GM23338 (cell line): Measurements from ENCODE around the gene P4HA1. TPM values are rescaled to one million over a fixed set of nuclear protein-coding genes. Genes with fewer than 3 reads are reported as not detected.
"Not testable (repeated sequence)": the region's sequence is repeated elsewhere in the genome, so short reads cannot be mapped to it uniquely, and the experiment has no call there.

ENCODE experiments used
- ATAC-seq: fragments of 200-7000 bp; cut with Tn5 transposase; 3 replicates; pipeline ENCODE4 v1.9.1; 2020
- DNase-seq: peaks from one replicate; pipeline ENCODE4 v3.0.0-alpha.2; 2015; ENCODE audit warnings: low spot score
- H2AFZ ChIP-seq: fragments of 200-600 bp; sonication (generic); 2 replicates; pipeline ENCODE4 v1.8.0; 2016; ENCODE audit warnings: antibody characterized with exemption, mild to moderate bottlenecking, moderate library complexity
- H3F3A ChIP-seq: fragments of 200-600 bp; sonication (generic); replicated peaks from 2 replicates; pipeline ENCODE4 v1.8.0; 2017; ENCODE audit warnings: antibody characterized with exemption, mixed run types, low read depth
- H3K27ac ChIP-seq: fragments of 200-600 bp; sonication (generic); 2 replicates; pipeline ENCODE4 v1.6.1; 2016; ENCODE audit warnings: low read depth
- H3K27me3 ChIP-seq: fragments of 200-600 bp; sonication (generic); 2 replicates; pipeline ENCODE4 v1.8.0; 2016; ENCODE audit warnings: mild to moderate bottlenecking, mixed run types, moderate library complexity; ENCODE audit not compliant: insufficient read depth
- H3K36me3 ChIP-seq: fragments of 200-600 bp; sonication (generic); 2 replicates; pipeline ENCODE4 v1.8.0; 2016; ENCODE audit warnings: mild to moderate bottlenecking; ENCODE audit not compliant: insufficient read depth
- H3K4me1 ChIP-seq: fragments of 200-600 bp; sonication (generic); 2 replicates; pipeline ENCODE4 v1.8.0; 2016; ENCODE audit warnings: mild to moderate bottlenecking, moderate library complexity; ENCODE audit not compliant: insufficient read depth
- H3K4me2 ChIP-seq: fragments of 200-600 bp; sonication (generic); 2 replicates; pipeline ENCODE4 v1.7.1; 2017; ENCODE audit warnings: mixed run types
- H3K4me3 ChIP-seq: fragments of 200-600 bp; sonication (generic); 2 replicates; pipeline ENCODE4 v1.6.1; 2016; ENCODE audit warnings: mixed run types
- H3K79me2 ChIP-seq: fragments of 200-600 bp; sonication (generic); replicated peaks from 2 replicates; pipeline ENCODE4 v1.8.0; 2017; ENCODE audit warnings: mild to moderate bottlenecking; ENCODE audit not compliant: insufficient read depth
- H3K9me2 ChIP-seq: fragments of 200-600 bp; sonication (generic); 2 replicates; pipeline ENCODE4 v1.8.0; 2017; ENCODE audit not compliant: insufficient read depth
- H4K20me1 ChIP-seq: fragments of 200-600 bp; sonication (generic); replicated peaks from 2 replicates; pipeline ENCODE4 v1.8.0; 2017; ENCODE audit warnings: mild to moderate bottlenecking; ENCODE audit not compliant: insufficient read depth
- H3K27ac Mint-ChIP-seq: 2 replicates; pipeline ENCODE4 v1.8.0; 2020; ENCODE audit warnings: inconsistent platforms, mild to moderate bottlenecking, moderate library complexity, mixed read lengths
- H3K27me3 Mint-ChIP-seq: 3 replicates; pipeline ENCODE4 v1.8.0; 2022; ENCODE audit warnings: low read depth, mild to moderate bottlenecking, moderate library complexity, mixed read lengths, inconsistent platforms; ENCODE audit not compliant: insufficient read depth, poor library complexity
- H3K36me3 Mint-ChIP-seq: 3 replicates; pipeline ENCODE4 v1.8.0; 2021; ENCODE audit warnings: low read depth, mild to moderate bottlenecking, inconsistent platforms, moderate library complexity, mixed read lengths
- H3K4me1 Mint-ChIP-seq: 3 replicates; pipeline ENCODE4 v1.8.0; 2020; ENCODE audit warnings: mild to moderate bottlenecking, inconsistent platforms, mixed read lengths
- H3K4me3 Mint-ChIP-seq: 3 replicates; pipeline ENCODE4 v1.8.0; 2021; ENCODE audit warnings: moderate library complexity, mild to moderate bottlenecking, inconsistent platforms, mixed read lengths
- H3K9me3 Mint-ChIP-seq: 3 replicates; pipeline ENCODE4 v1.8.0; 2020; ENCODE audit warnings: moderate library complexity, mild to moderate bottlenecking, inconsistent platforms, mixed read lengths
- CREB1 ChIP-seq: fragments of 250-450 bp; sonication (Bioruptor Pico); IDR thresholded peaks from 2 replicates; pipeline ENCODE4 v1.5.0; 2020; ENCODE audit warnings: low read depth, mild to moderate bottlenecking, moderate library complexity
- ETS1 ChIP-seq: IDR thresholded peaks from 2 replicates; pipeline ENCODE4 v1.6.1; 2016; ENCODE audit warnings: antibody characterized with exemption
- EZH2phosphoT487 ChIP-seq: fragments of 200-600 bp; sonication (generic); IDR thresholded peaks from one replicate; pipeline ENCODE4 v1.8.1; 2018; ENCODE audit warnings: antibody characterized with exemption; ENCODE audit not compliant: unreplicated experiment
- JUNB ChIP-seq: IDR thresholded peaks from one replicate; pipeline ENCODE4 v1.6.1; 2016; ENCODE audit warnings: antibody characterized with exemption; ENCODE audit not compliant: unreplicated experiment
- NANOG ChIP-seq: IDR thresholded peaks from 2 replicates; pipeline ENCODE4 v1.6.1; 2016; ENCODE audit warnings: antibody characterized with exemption, borderline replicate concordance
- POLR2AphosphoS5 ChIP-seq: IDR thresholded peaks from 2 replicates; pipeline ENCODE4 v1.6.1; 2016; ENCODE audit warnings: antibody characterized with exemption, low read depth
- REST ChIP-seq: IDR thresholded peaks from one replicate; pipeline ENCODE4 v1.6.1; 2018; ENCODE audit warnings: antibody characterized with exemption; ENCODE audit not compliant: unreplicated experiment
- STAT1 ChIP-seq: IDR thresholded peaks from one replicate; pipeline ENCODE4 v1.6.1; 2016; ENCODE audit warnings: antibody characterized with exemption; ENCODE audit not compliant: unreplicated experiment
- ZNF114 ChIP-seq: fragments of 250-450 bp; sonication (Bioruptor Pico); IDR thresholded peaks from 2 replicates; pipeline ENCODE4 v1.5.0; 2020; ENCODE audit warnings: mild to moderate bottlenecking, moderate library complexity
- ZNF331 ChIP-seq: fragments of 250-450 bp; sonication (Bioruptor Pico); IDR thresholded peaks from 2 replicates; pipeline ENCODE4 v1.5.0; 2020; ENCODE audit warnings: low read depth, mild to moderate bottlenecking, moderate library complexity
- ZNF462 ChIP-seq: fragments of 250-450 bp; sonication (Bioruptor Pico); IDR thresholded peaks from 2 replicates; pipeline ENCODE4 v1.5.0; 2020; ENCODE audit warnings: mild to moderate bottlenecking, moderate library complexity
- polyA plus RNA-seq: library from polyadenylated mRNA; unstranded; fragments of >200 nt; fragmentation: Nextera tagmentation; extraction: Ambion mirVana; gene quantifications from 2 replicates; pipeline ENCODE4 v1.2.1, GENCODE V29; 2016
- total RNA-seq: library from RNA; depleted of rRNA; stranded (reverse); fragments of >200 nt; shearing (Covaris generic); gene quantifications from 2 replicates; pipeline ENCODE4 v1.2.3, GENCODE V29; 2014

P4HA1 gene
- total and polyA plus RNA-seq, 2 experiments from 2014 or later: 26.4 to 27.1 TPM

DNA sequence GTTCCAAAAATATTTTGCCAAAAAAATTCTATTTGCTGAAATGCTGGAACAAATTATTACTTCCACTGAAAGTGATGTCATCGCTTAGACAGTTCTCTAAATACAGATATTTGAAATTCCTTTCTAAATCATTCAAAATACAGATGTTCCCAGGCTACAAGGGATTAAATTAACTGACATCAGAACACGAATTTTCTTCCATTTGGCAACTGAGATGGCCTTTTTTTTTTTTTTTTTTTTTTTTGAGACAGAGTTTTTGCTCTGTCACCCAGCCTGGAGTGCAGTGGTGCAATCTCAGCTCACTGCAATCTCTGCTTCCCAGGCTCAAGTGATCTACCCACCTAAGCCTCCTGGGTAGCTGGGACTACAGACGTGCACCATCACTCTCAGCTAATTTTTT lies 57.0 kb downstream of the P4HA1 start (continued):
- TF ChIP-seq ZNF462 (CRISPR knock-in tag): no peak

DNA sequence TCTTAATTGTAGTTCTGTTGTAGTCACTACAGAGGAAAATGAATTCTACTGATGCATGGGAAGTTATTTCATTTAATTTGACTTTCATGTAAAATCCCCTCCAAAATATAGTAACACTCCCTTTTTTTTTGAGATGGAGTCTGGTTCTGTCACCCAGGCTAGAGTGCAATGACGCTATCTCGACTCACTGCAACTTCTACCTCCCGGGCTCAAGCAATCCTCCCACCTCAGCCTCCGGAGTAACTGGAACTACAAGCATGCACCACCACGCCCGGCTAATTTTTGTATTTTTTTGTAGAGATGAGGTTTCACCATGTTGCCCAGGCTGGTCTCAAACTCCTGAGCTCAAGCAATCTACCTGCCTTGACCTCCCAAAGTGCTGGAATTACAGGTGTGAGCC lies 60.4 kb downstream of the P4HA1 start:
- H2AFZ ChIP-seq, H3K27ac Mint-ChIP-seq, H4K20me1 ChIP-seq, H3K9me2 ChIP-seq, H3K79me2 ChIP-seq, H3K4me2 ChIP-seq, H3K27ac ChIP-seq, H3K4me1 ChIP-seq, H3F3A ChIP-seq, H3K36me3 ChIP-seq, H3K4me3 ChIP-seq, H3K27me3 ChIP-seq, H3K4me3 Mint-ChIP-seq, H3K4me1 Mint-ChIP-seq, H3K9me3 Mint-ChIP-seq, ATAC-seq, DNase-seq, H3K36me3 Mint-ChIP-seq, H3K27me3 Mint-ChIP-seq: not testable (repeated sequence)

GRCh38 chr10:73032536-73032935 lies 64.1 kb downstream of the P4HA1 start:
- no peaks in the 10 kb centered on the region for H3K27me3 Mint-ChIP-seq
- no peaks in the 10 kb centered on the region for H3K9me3 Mint-ChIP-seq
- Histone ChIP-seq H3K4me1 (no peaks in the 10 kb centered on the region), H3K79me2 (no peaks in the 10 kb centered on the region), H2AFZ (no peak overlapping the region), H3K36me3 (no peaks in the 10 kb centered on the region), H3K4me3 (no peak overlapping the region), H4K20me1 (no peaks in the 10 kb centered on the region), H3F3A (no peaks in the 10 kb centered on the region), H3K27ac (no peak overlapping the region), H3K4me2 (no peak overlapping the region), H3K9me2 (no peaks in the 10 kb centered on the region), H3K27me3 (no peaks in the 10 kb centered on the region)
- no peak for ATAC-seq
- peaks cover 2% of the 10 kb centered on the region; the same call in 1 of the 3 replicates for H3K36me3 Mint-ChIP-seq
- H3K27ac Mint-ChIP-seq: no peak overlapping the region
- H3K4me1 Mint-ChIP-seq: no peaks in the 10 kb centered on the region
- DNase-seq: no peak
- H3K4me3 Mint-ChIP-seq: no peak overlapping the region
- no peak for TF ChIP-seq ZNF331 (CRISPR knock-in tag)
- TF ChIP-seq CREB1 (CRISPR knock-in tag): no peak
- TF ChIP-seq JUNB: no peak
- no peak for TF ChIP-seq STAT1
- no peak for TF ChIP-seq POLR2AphosphoS5
- no peak for TF ChIP-seq ETS1
- TF ChIP-seq NANOG: no peak
- TF ChIP-seq REST: no peak
- TF ChIP-seq EZH2phosphoT487: no peak
- no peak for TF ChIP-seq ZNF114 (CRISPR knock-in tag)
